ENCODE results near the gene DKKL1.

Gene DKKL1

DNA sequence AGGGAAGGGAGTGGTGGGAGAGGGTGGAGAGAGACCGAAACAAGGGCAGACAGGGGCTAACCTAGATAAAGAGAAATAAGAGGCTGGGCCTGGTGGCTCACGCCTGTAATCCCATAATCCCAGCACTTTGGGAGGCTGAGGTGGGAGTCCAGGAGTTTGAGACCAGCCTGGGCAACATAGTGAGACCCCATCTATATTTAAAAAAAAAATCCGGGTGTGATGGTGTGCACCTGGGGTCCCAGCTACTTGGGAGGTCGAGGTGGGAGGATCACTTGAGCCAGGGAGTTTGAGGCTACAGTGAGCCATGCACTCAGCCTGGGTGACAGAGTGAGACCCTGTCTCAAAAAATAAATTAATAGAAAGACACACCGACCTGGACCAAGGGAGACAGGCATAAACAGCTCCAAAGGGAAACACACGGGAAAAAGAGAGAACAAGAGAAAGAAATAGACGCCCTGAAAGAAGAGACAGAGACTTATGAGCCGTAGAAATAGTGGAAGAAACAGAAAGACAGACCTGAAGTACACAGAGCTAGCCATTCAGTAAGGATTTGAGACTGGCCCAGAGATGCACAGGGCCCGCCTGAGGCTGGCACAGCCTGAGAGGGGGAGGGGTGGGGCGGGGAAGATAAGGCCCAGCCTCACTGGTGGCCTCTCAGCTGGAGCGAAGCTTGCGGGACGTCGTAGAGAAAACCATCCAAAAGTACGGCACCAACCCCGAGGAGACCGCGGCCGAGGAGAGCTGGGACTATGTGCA is 26.2 kb upstream of the DKKL1 start:
- in situ Hi-C loops (cut with HindIII; ENCODE audit: low sequenced_read_pairs), result no loop called here

- in situ Hi-C loops (cut with HindIII; ENCODE audit: low sequenced_read_pairs), result no loop called here
Observed at GRCh38 chr19:49338023-49338677, 25.5 kb upstream of the DKKL1 start.

GRCh38 chr19:49338691-49339300 is 24.9 kb upstream of the DKKL1 start:
- in situ Hi-C loops (cut with HindIII; ENCODE audit: low sequenced_read_pairs), result no loop called here

- in situ Hi-C loops (cut with HindIII; ENCODE audit: low sequenced_read_pairs), result no loop called here
Observed at GRCh38 chr19:49339301-49340068, 24.2 kb upstream of the DKKL1 start.

GRCh38 chr19:49340069-49340864 is 23.4 kb upstream of the DKKL1 start:
- in situ Hi-C loops (cut with HindIII; ENCODE audit: low sequenced_read_pairs), result no loop called here

- in situ Hi-C loops (cut with HindIII; ENCODE audit: low sequenced_read_pairs), result no loop called here
Observed at GRCh38 chr19:49340865-49341718, 22.6 kb upstream of the DKKL1 start.

GRCh38 chr19:49342291-49342721 is 21.4 kb upstream of the DKKL1 start:
- in situ Hi-C loops (cut with HindIII; ENCODE audit: low sequenced_read_pairs), result no loop called here

GRCh38 chr19:49343123-49343522 is 20.6 kb upstream of the DKKL1 start:
- in situ Hi-C loops (cut with HindIII; ENCODE audit: low sequenced_read_pairs), result no loop called here

DNA sequence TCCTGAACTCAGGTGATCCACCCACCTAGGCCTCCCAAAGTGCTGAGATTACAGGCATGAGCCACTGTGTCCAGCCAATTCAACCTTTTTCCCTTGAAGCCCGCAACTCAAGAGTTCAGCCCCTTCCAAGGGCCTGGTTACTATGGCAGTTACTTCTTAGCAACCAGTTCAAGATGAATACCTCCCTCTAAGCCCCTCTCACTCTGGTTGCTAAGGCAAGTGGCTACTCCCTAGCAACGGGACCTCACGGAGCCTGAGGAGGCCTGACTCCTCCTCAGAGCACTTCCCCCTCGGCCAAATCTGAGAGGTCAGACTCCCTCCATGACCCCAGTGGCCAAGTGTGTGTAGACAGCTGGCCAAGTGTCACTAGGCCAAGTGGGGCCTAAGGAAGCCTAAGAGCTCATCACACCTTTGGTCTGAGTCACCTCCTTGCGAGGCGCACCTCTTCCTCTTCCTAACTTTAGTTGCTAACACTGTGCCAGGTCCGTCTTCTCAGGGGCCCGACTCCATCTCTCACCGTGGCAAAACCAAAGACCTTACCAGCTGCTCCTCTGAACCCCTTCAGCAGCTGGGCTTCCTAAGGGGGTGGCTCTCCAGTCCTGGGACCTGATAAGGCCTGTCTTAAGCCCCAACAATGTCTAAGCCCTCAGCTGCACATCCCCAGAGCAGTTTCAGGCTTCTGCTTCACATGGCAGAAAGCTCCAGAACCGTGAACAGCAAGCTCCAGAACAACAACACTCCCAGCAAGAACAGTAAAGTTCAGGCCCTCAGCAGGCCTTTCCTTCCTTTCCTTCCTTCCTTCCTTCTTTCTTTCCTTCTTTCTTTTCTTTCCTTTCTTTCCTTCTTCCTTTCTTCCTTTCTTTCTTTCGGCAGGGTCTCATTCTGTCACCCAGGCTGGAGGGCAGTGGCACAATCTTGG is 18.9 kb upstream of the DKKL1 start:
- in situ Hi-C loops (cut with HindIII; ENCODE audit: low sequenced_read_pairs), result no loop called here

GRCh38 chr19:49347191-49347590 is 16.5 kb upstream of the DKKL1 start:
- in situ Hi-C loops (cut with HindIII; ENCODE audit: low sequenced_read_pairs), result no loop called here

- in situ Hi-C loops (cut with HindIII; ENCODE audit: low sequenced_read_pairs), result no loop called here
Observed at GRCh38 chr19:49347835-49348234, 15.8 kb upstream of the DKKL1 start.

DNA sequence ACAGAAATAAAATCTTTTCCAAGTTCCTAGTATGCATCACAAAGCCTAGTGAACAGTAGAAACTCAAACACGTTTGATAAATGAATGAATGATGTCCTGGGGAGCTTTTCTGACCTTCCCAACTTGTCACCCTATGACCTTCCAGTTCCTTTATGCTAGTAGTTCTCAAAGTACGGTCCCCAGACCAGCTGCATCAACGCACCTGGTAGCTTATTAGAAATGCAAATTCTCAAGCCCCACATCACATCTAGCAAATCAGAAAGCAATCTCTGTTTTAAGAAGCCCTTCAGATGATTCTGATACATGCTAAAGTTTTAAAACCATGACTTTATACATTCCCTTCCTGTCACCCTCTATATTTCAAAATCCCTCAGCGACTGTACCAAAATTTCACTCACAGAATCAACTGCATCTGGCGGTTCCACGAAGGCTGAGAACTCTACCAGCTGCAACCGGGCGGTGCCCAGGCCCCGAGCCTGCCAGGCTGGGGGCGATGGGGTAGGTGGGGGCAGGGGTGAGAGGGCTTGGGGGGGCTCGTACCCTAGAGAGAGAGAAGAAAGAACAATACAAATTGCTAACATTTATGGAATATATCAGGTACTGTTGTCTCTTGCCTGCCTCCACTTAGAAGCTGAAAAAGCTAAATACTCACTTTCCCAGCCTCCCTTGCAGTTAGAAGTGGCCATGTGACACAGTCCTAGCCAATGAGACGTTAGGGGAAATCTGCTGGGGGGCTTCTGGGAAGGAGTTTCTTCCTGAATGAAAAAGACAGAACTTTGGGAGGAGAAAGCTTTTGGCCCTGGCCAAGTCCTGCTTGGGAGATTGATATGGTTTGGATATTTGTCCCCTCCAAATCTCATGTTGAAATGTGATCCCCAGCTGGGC is 15.1 kb upstream of the DKKL1 start:
- in situ Hi-C loops (cut with HindIII; ENCODE audit: low sequenced_read_pairs), result no loop called here

DNA sequence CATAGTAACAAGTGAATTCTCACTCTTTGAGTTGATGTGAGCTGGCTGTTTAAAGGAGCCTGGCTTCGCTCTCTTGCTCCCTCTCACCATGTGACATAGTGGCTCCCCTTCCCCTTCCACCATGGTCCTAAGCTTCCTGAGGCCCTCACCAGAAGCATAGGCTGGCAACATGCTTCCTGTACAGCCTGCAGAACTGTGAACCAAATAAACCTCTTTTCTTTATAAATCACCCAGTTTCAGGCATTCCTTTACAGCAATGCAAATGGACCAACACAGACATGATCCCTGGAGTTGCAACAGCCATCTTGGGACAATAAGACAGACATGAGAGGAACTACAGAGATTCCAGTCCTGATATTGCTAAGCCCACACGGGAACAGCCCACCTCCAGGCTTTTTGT is 14.1 kb upstream of the DKKL1 start:
- in situ Hi-C loops (cut with HindIII; ENCODE audit: low sequenced_read_pairs), result no loop called here

- in situ Hi-C loops (cut with HindIII; ENCODE audit: low sequenced_read_pairs), result no loop called here
Observed at GRCh38 chr19:49355909-49356353, 7.7 kb upstream of the DKKL1 start.

DNA sequence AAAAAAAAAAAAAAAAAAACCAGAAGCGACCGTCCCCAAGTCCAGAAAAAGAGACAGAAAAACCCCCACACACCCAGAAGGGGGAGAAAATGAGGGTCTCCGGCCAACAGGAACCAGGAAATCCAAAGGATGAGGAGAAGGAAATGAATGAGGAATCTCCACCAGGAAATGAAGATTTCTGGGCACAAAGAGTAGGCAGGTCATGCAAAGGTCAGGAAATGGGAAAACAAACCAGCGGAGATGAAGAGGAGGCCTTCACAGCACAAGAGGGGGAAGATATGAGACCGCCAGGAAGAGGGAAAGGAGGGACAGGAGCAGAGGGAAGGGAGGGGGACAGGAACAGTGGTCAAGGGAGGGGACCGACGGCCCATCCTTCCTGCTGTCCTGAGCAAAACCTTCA is 7.3 kb upstream of the DKKL1 start:
- in situ Hi-C loops (cut with HindIII; ENCODE audit: low sequenced_read_pairs), result no loop called here

DNA sequence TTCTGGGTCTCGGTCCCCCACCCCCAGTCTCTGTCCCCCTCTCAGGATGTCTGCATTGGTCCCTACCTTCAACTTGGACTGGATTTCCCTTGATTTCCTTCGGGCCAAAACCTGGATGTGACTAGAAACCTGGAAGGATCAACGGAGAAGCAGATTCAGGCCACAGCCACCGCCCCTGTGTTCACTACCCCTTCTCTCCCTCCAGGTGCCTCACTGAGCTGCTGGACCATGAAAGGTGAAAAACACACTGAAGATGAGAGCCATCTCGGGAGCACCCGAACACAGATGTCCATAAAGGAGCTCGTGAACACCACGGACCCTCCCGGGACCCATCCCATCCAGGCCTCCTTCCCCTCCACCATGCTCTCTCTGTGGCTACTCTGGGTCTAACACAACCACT is 6.5 kb upstream of the DKKL1 start:
- in situ Hi-C loops (cut with HindIII; ENCODE audit: low sequenced_read_pairs), result no loop called here
